A549 (cell line): ENCODE data around the gene ZNF165. TPM values are rescaled to one million over a fixed set of nuclear protein-coding genes. Genes with fewer than 3 reads are reported as not detected.

Experiments
- ATAC-seq, 2 experiments: fragments of 200-7000 bp in 1 of 2; fragments of >200 bp in 1 of 2; cut with Nextera tagmentation in 1 of 2; cut with Tn5 transposase in 1 of 2; 3 replicates each; pipeline versions ENCODE4 v1.8.0 to v1.9.1; 2018 to 2020; ENCODE audit warnings: mild to moderate bottlenecking in 1 of 2, moderate library complexity in 1 of 2
- CTCF ChIA-PET: fragments of 300-600 bp; sonication (Branson Sonifier 250); formaldehyde crosslinking; extraction: SDS; loops from one replicate; lab custom pipeline; 2021; ENCODE audit warnings: antibody characterized with exemption, inconsistent platforms; lab: Yijun Ruan, JAX
- POLR2A ChIA-PET: fragments of 350-600 bp; formaldehyde crosslinking; extraction: SDS; loops from one replicate; lab custom pipeline; 2021; ENCODE audit warnings: antibody characterized with exemption, inconsistent platforms; lab: Yijun Ruan, JAX
- DNase-seq, 2 experiments: peaks; one replicate each; pipeline versions ENCODE4 v3.0.0 to v3.0.0-alpha.2; 2011 to 2016; ENCODE audit warnings: low read depth in 1 of 2, low spot score in 1 of 2
- FAIRE-seq: peaks from 2 replicates; lab custom pipeline; 2011; peaks lifted over from hg19 to GRCh38; lab: Jason Lieb, UNC
- H3K27ac ChIP-seq, 2 experiments: fragments of >200 bp; sonication (Bioruptor Twin); formaldehyde crosslinking; 3 replicates each; pipeline ENCODE4 v1.5.1; 2016 to 2017
- H3K4me1 ChIP-seq: fragments of >200 bp; sonication (Bioruptor Twin); formaldehyde crosslinking; 3 replicates; pipeline ENCODE4 v1.6.1; 2016
- H3K4me2 ChIP-seq: fragments of >200 bp; sonication (Bioruptor Twin); formaldehyde crosslinking; 3 replicates; pipeline ENCODE4 v1.6.1; 2016
- H3K4me3 ChIP-seq: fragments of >200 bp; sonication (Bioruptor Twin); formaldehyde crosslinking; 3 replicates; pipeline ENCODE4 v1.5.1; 2016
- H3K9me3 ChIP-seq: fragments of >200 bp; sonication (Bioruptor Twin); formaldehyde crosslinking; 3 replicates; pipeline ENCODE4 v1.6.1; 2016
- CBX8 ChIP-seq: fragments of 200-600 bp; sonication (generic); IDR thresholded peaks from 2 replicates; pipeline ENCODE4 v1.6.1; 2016
- FOSB ChIP-seq: fragments of 250-450 bp; sonication (Bioruptor Pico); IDR thresholded peaks from 2 replicates; pipeline ENCODE4 v1.5.0; 2020; ENCODE audit warnings: mild to moderate bottlenecking, moderate library complexity
- HEYL ChIP-seq: fragments of 250-450 bp; sonication (Bioruptor Pico); IDR thresholded peaks from 2 replicates; pipeline ENCODE4 v1.8.0; 2021; ENCODE audit warnings: mild to moderate bottlenecking, moderate library complexity
- JUNB ChIP-seq: fragments of >200 bp; sonication (Bioruptor Twin); formaldehyde crosslinking; IDR thresholded peaks from 2 replicates; pipeline ENCODE4 v1.6.1; 2016
- SREBF2 ChIP-seq: fragments of 450-650 bp; IDR thresholded peaks from 2 replicates; pipeline ENCODE4 v1.6.1; 2014; ENCODE audit warnings: mild to moderate bottlenecking, moderate library complexity
- WGBS: methylation state at CpG from one replicate; pipeline ENCODE4 v1.1.6; 2017; ENCODE audit errors: missing lambda C conversion rate; 5-methylcytosine and 5-hydroxymethylcytosine counted together
- polyA plus RNA-seq, 4 experiments: library from polyadenylated mRNA; depleted of rRNA in 3 of 4; stranded (reverse); fragments of >200 nt; fragmentation: RNase III in 1 of 4; extraction: RNeasy Plus Mini Kit Qiagen cat#74134 plus additional on column Dnase treatment in 1 of 4; gene quantifications; 2 replicates in 3 of 4; 3 replicates in 1 of 4; pipeline ENCODE4 v1.2.3, GENCODE V29; 2011 to 2017

The ZNF165 gene
- polyA plus RNA-seq, 2 of the 4 experiments (the other 2 are of a cell fraction) = 0.72 to 0.76 TPM

GRCh38 chr6:28137505-28137981 lies 57.2 kb downstream of the ZNF165 start:
- 26% methylated on average over 6 of the region's 6 CpGs for WGBS
- ChIA-PET POLR2A (interaction anchor here (1.1 to 1.7 kb wide), 3 partner anchors 33 to 198 kb away, joined by 4 to 7 read pairs (median 5); no protein-coding TSS in a partner anchor), CTCF (interaction anchor here (2.4 kb wide), 1 partner anchor 218 kb away, joined by 6 read pairs; no protein-coding TSS in a partner anchor)
- DNase-seq (no peak), FAIRE-seq (no peak), ATAC-seq (no peak)
- Histone ChIP-seq H3K4me3 (peak overlapping the region; percentile 67), H3K9me3 (no peaks in the 10 kb centered on the region), H3K27ac (peak overlapping the region; percentile 86 to 100), H3K4me1 (peaks cover 7% of the 10 kb centered on the region; the same call in 1 of the 3 replicates), H3K4me2 (peak overlapping the region; percentile 76)
- TF ChIP-seq HEYL (CRISPR knock-in tag) (no peak), FOSB (CRISPR knock-in tag) (no peak), JUNB (no peak), CBX8 (no peak), SREBF2 (no peak)

Other genes with a start within 250 kb of the ZNF165 start
- gene OR2B2, start 168.2 kb upstream of the ZNF165 start, polyA plus RNA-seq (2011; rRNA removed) = not detected in 2 replicates
- gene OR2B2, start 168.2 kb upstream of the ZNF165 start, polyA plus RNA-seq (2017; fragmentation: RNase III; extraction: RNeasy Plus Mini Kit Qiagen cat#74134 plus additional on column Dnase treatment) = not detected in 3 replicates
- gene OR2B6, start 123.3 kb upstream of the ZNF165 start, polyA plus RNA-seq (2011; rRNA removed) = 0.59 and 0.85 TPM in 2 replicates
- gene OR2B6, start 123.3 kb upstream of the ZNF165 start, polyA plus RNA-seq (2017; fragmentation: RNase III; extraction: RNeasy Plus Mini Kit Qiagen cat#74134 plus additional on column Dnase treatment) = 0.11 to 0.24 TPM (median 0.18 TPM) in 3 replicates
- gene ZSCAN16, start 44.0 kb downstream of the ZNF165 start, polyA plus RNA-seq (2011; rRNA removed) = 5.5 and 6.0 TPM in 2 replicates
- gene ZSCAN16, start 44.0 kb downstream of the ZNF165 start, polyA plus RNA-seq (2017; fragmentation: RNase III; extraction: RNeasy Plus Mini Kit Qiagen cat#74134 plus additional on column Dnase treatment) = 5.7 to 6.1 TPM (median 5.8 TPM) in 3 replicates
- gene ZKSCAN8, start 61.3 kb downstream of the ZNF165 start, polyA plus RNA-seq (2011; rRNA removed) = 8.9 and 16.2 TPM in 2 replicates
- 6.9 to 8.5 TPM (median 8.4 TPM) in 3 replicates for gene ZKSCAN8, start 61.3 kb downstream of the ZNF165 start, polyA plus RNA-seq (2017; fragmentation: RNase III; extraction: RNeasy Plus Mini Kit Qiagen cat#74134 plus additional on column Dnase treatment)
- 16.2 and 18.4 TPM in 2 replicates for gene ZSCAN9, start 144.7 kb downstream of the ZNF165 start, polyA plus RNA-seq (2011; rRNA removed)
- gene ZSCAN9, start 144.7 kb downstream of the ZNF165 start, polyA plus RNA-seq (2017; fragmentation: RNase III; extraction: RNeasy Plus Mini Kit Qiagen cat#74134 plus additional on column Dnase treatment) = 7.2 to 8.1 TPM (median 7.7 TPM) in 3 replicates
- gene ZKSCAN4, start 171.7 kb downstream of the ZNF165 start, polyA plus RNA-seq (2011; rRNA removed) = 2.3 TPM in 2 replicates
- gene ZKSCAN4, start 171.7 kb downstream of the ZNF165 start, polyA plus RNA-seq (2017; fragmentation: RNase III; extraction: RNeasy Plus Mini Kit Qiagen cat#74134 plus additional on column Dnase treatment) = 1.7 to 2.1 TPM (median 1.8 TPM) in 3 replicates
- gene NKAPL, start 178.7 kb downstream of the ZNF165 start, polyA plus RNA-seq (2011; rRNA removed) = not detected in 2 replicates
- gene NKAPL, start 178.7 kb downstream of the ZNF165 start, polyA plus RNA-seq (2017; fragmentation: RNase III; extraction: RNeasy Plus Mini Kit Qiagen cat#74134 plus additional on column Dnase treatment) = not detected in 3 replicates
- 10.1 and 11.2 TPM in 2 replicates for gene ZSCAN26, start 186.6 kb downstream of the ZNF165 start, polyA plus RNA-seq (2011; rRNA removed)
- gene ZSCAN26, start 186.6 kb downstream of the ZNF165 start, polyA plus RNA-seq (2017; fragmentation: RNase III; extraction: RNeasy Plus Mini Kit Qiagen cat#74134 plus additional on column Dnase treatment) = 5.0 to 6.2 TPM (median 5.9 TPM) in 3 replicates
- 5.2 and 7.0 TPM in 2 replicates for gene PGBD1, start 201.0 kb downstream of the ZNF165 start, polyA plus RNA-seq (2011; rRNA removed)
- gene PGBD1, start 201.0 kb downstream of the ZNF165 start, polyA plus RNA-seq (2017; fragmentation: RNase III; extraction: RNeasy Plus Mini Kit Qiagen cat#74134 plus additional on column Dnase treatment) = 3.7 to 4.1 TPM (median 3.7 TPM) in 3 replicates